Astrocyte of the cerebellum (primary cell): ENCODE results near the gene SRRM5.

Source experiments
- DNase-seq: peaks from one replicate; pipeline ENCODE4 v3.0.0-alpha.2; 2011; ENCODE audit warnings: low read depth
- H3K4me3 ChIP-seq: 2 replicates; pipeline ENCODE4 v1.5.1; 2011; ENCODE audit warnings: mild to moderate bottlenecking, low read depth, low read length, moderate library complexity
- in situ Hi-C: cut with HindIII; loops from 2 replicates; pipeline ENCODE4 v1.10.0; 2017; ENCODE audit warnings: low sequenced_read_pairs
- TF ChIP-seq, protein P1 (sequence below): IDR thresholded peaks from 2 replicates; pipeline ENCODE4 v1.5.1; 2012; ENCODE audit warnings: low read length, low read depth, moderate library complexity, mild to moderate bottlenecking; ENCODE audit errors: missing control alignments

SRRM5 gene

GRCh38 chr19:43622956-43623355 lies 11.1 kb downstream of the SRRM5 start:
- H3K4me3 ChIP-seq = no peak overlapping the region
- TF ChIP-seq, protein P1, sequence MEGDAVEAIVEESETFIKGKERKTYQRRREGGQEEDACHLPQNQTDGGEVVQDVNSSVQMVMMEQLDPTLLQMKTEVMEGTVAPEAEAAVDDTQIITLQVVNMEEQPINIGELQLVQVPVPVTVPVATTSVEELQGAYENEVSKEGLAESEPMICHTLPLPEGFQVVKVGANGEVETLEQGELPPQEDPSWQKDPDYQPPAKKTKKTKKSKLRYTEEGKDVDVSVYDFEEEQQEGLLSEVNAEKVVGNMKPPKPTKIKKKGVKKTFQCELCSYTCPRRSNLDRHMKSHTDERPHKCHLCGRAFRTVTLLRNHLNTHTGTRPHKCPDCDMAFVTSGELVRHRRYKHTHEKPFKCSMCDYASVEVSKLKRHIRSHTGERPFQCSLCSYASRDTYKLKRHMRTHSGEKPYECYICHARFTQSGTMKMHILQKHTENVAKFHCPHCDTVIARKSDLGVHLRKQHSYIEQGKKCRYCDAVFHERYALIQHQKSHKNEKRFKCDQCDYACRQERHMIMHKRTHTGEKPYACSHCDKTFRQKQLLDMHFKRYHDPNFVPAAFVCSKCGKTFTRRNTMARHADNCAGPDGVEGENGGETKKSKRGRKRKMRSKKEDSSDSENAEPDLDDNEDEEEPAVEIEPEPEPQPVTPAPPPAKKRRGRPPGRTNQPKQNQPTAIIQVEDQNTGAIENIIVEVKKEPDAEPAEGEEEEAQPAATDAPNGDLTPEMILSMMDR = no peak
- DNase-seq = no peak
- in situ Hi-C loops = no loop called here

- H3K4me3 ChIP-seq = no peak overlapping the region
- no peak for DNase-seq
- TF ChIP-seq, protein P1 = no peak
- in situ Hi-C loops = no loop called here
Observed at GRCh38 chr19:43623889-43624670, 12.2 kb downstream of the SRRM5 start.

GRCh38 chr19:43624933-43625332 lies 13.0 kb downstream of the SRRM5 start:
- TF ChIP-seq, protein P1 = no peak
- no peak for DNase-seq
- in situ Hi-C loops = no loop called here
- H3K4me3 ChIP-seq = no peak overlapping the region

DNA sequence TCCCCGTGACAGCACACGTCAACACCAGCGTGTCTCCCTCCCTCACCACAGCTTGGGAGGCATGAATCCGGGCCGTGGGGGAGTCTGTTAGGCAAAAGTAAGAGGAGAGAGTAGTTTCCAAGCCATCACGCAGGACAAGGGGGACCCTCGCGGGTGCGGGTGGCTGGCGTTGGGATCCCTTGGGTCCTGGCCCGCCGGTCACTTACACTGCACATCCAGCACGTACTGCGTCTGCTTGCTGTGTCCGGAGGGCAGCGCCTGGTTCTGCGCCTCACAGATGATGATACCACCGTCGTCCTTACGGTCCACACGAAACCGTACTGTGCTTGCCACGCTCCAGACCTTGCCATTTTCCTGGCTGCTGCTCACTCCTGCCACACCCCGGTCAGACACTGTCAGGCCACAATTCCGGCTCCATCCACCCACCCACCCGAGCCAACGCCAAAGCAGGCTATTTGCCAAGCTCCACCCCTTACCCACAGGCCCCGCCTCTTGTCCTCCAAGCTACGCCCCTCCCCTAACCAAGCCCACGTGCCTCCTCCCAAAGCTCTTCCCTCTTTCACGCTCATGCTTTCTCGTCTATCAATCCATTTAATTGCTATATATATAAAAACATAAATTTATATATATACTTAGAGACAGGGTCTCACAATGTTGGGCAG lies 14.2 kb downstream of the SRRM5 start:
- DNase-seq = no peak
- H3K4me3 ChIP-seq = no peak overlapping the region
- TF ChIP-seq, protein P1 = no peak
- in situ Hi-C loops = no loop called here

DNA sequence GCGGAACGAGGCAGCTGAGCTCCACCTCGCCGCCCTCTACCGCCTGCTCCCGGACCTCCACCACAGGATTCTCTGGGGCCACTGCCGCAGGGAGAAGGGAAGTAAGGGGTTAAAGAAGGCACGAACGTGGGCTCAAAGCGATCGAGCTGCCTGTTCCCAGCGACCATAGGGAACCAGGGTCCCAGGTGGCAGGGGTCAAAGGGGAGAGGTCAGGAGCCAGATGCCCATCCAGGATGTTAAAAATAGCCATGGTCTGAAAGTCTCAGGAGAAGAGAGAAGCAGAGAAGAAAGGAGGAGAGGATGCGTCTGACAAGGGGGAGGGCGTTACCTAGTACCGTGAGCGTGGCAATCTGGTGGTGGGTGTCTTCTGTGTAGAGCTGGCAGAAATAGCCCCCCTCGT lies 14.9 kb downstream of the SRRM5 start:
- no peak overlapping the region for H3K4me3 ChIP-seq
- TF ChIP-seq, protein P1 = no peak
- in situ Hi-C loops = no loop called here
- no peak for DNase-seq

GRCh38 chr19:43628646-43629326 lies 16.9 kb downstream of the SRRM5 start:
- in situ Hi-C loops = no loop called here
- H3K4me3 ChIP-seq = no peak overlapping the region
- DNase-seq = no peak
- TF ChIP-seq, protein P1 = no peak
